Hepatocyte (in vitro differentiated cells): ENCODE data around the gene ATP2C2.

Experiments used
- EZH2 ChIP-seq: fragments of 200-600 bp; sonication (generic); IDR thresholded peaks from 2 replicates; pipeline ENCODE4 v1.6.1; 2016; ENCODE audit warnings: antibody characterized with exemption, mild to moderate bottlenecking, borderline replicate concordance
- EZH2phosphoT487 ChIP-seq: fragments of 200-600 bp; sonication (generic); IDR thresholded peaks from one replicate; pipeline ENCODE4 v1.6.1; 2018; ENCODE audit warnings: antibody characterized with exemption, mild to moderate bottlenecking, low read depth, moderate library complexity; ENCODE audit not compliant: unreplicated experiment, severe bottlenecking
- TF ChIP-seq, protein P1 (sequence below): fragments of 200-600 bp; sonication (generic); IDR thresholded peaks from 2 replicates; pipeline ENCODE4 v1.5.1; 2016; ENCODE audit warnings: antibody characterized with exemption, mild to moderate bottlenecking; ENCODE audit not compliant: poor library complexity

DNA sequence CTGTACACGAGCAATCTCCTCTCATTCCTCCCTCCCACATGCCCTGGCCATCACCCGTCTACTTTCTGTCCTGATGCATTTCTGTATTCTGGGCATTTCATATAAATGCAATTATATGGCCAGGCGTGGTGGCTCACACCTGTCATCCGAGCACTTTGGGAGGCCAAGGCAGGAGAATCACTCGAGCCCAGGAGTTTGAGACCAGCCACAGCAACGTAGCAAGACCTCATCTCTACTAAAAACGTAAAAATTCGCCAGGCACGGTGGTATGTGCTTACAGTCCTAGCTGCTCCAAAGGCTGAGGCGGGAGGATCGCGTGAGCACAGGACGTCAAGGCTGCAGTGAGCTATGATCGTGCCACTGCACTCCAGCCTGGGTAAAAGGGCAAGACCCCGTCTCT, 131.3 kb downstream of the ATP2C2 start:
- TF ChIP-seq, protein P1, sequence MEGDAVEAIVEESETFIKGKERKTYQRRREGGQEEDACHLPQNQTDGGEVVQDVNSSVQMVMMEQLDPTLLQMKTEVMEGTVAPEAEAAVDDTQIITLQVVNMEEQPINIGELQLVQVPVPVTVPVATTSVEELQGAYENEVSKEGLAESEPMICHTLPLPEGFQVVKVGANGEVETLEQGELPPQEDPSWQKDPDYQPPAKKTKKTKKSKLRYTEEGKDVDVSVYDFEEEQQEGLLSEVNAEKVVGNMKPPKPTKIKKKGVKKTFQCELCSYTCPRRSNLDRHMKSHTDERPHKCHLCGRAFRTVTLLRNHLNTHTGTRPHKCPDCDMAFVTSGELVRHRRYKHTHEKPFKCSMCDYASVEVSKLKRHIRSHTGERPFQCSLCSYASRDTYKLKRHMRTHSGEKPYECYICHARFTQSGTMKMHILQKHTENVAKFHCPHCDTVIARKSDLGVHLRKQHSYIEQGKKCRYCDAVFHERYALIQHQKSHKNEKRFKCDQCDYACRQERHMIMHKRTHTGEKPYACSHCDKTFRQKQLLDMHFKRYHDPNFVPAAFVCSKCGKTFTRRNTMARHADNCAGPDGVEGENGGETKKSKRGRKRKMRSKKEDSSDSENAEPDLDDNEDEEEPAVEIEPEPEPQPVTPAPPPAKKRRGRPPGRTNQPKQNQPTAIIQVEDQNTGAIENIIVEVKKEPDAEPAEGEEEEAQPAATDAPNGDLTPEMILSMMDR = no peak
- TF ChIP-seq EZH2phosphoT487 = no peak
- no peak for TF ChIP-seq EZH2
